Activated CD8-positive, alpha-beta memory T cell treated with anti-CD3 and anti-CD28 coated beads, Interleukin-2, amount 50 U/mL, for 4 hours (primary cell): ENCODE results near the gene TMEM203.

Source experiments
- DNase-seq: peaks from one replicate; pipeline ENCODE4 v3.0.0-alpha.2; 2020

The TMEM203 gene

DNA sequence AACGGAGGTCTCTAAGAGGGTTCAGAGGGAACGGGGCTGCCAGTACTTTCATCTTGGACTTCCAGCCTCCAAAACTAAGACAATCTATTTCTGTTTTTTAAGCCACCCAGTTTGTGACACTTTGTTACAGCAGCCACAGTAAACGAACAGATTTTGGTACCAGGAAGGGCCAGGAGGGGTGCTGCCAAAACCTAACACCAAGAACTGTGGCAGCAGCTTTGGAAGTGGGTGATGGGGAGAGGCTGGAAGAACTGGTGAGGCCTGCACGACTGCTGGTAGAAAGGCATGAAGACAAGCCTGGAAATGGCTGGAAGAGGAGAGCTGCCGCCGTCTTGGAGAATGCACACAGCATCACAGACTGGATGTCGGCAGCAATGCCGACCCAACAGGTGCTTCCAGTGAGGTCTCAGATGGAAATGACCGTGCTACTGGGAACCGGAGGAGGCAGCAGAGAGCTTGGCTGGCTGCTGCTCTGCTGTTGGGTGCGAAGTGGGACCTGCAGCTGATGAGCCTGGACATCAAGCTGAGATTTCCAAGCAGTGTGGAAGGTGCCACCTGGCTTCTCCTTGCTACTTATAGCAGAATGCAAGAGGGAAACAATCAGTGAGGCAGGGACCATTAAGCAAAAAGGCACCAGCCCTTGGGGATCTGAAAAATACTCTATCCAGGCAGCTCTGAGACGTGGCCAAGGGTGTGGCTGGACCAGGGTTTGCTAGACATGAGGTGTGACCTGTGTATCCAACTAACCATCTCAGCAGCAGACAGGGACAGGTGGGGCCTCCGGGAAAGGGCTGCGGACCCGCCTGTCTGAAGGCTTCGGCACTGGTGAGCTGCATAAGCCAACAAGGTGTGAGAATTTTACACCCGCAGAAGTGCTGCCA lies 28.9 kb downstream of the TMEM203 start:
- no peak for DNase-seq

DNA sequence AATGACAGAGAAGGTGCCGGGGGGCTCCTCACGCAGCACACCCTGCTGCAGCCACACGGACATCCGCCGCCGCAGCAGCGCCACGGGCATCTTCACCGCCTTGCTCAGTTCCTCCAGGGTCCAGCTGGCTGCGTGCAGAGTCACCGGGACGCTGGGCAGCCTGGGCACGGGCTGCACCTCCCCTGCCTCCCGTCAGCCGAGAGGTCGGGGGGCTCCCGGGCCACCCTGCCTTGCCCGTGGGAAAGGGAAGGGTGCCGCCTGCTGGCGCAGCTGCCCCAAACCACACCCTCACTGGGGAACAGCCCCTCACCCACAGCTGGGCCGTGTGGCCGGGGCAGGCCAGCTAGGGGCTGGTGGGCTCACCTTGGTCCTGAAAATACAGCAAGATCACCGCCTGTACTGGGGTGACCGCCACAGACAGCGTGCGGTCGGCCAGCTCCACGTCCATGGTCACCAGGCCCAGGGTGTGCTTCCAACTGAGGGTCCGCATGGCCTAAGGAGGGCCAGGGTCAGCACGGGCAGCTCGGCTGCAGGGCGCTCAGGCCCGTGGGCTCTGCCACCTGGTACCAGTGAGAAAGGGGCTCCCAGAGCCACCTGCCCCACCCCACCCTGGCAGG lies 30.0 kb downstream of the TMEM203 start:
- DNase-seq = no peak

DNA sequence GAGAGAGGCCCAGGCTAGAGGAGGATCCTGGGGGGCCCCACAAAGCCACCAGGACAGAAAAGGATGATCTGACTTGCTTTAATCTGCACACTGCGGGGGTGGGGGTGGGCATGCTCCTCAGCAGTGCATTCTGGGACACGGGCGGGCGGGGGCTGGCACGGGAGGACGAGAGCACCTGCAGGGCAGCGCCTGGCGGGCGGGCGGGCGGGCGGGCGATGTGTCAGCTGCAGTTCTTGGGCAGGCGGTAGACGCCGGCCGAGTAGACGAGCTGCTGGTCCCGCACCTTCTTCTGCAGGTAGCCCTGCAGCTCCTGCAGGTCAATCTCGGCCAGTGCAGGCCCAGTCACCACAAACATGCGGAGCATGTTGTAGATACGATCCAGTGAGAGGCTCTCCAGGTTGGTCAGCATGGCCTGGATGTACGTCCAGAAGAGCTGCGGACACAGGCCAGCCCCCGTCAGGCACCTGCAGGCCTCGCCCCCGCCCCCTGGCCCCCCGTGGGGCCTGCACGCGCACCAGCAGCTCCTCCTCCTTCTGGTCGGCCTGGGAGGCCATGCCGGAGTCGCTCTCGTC lies 30.6 kb downstream of the TMEM203 start:
- peak; percentile 36 for DNase-seq

DNA sequence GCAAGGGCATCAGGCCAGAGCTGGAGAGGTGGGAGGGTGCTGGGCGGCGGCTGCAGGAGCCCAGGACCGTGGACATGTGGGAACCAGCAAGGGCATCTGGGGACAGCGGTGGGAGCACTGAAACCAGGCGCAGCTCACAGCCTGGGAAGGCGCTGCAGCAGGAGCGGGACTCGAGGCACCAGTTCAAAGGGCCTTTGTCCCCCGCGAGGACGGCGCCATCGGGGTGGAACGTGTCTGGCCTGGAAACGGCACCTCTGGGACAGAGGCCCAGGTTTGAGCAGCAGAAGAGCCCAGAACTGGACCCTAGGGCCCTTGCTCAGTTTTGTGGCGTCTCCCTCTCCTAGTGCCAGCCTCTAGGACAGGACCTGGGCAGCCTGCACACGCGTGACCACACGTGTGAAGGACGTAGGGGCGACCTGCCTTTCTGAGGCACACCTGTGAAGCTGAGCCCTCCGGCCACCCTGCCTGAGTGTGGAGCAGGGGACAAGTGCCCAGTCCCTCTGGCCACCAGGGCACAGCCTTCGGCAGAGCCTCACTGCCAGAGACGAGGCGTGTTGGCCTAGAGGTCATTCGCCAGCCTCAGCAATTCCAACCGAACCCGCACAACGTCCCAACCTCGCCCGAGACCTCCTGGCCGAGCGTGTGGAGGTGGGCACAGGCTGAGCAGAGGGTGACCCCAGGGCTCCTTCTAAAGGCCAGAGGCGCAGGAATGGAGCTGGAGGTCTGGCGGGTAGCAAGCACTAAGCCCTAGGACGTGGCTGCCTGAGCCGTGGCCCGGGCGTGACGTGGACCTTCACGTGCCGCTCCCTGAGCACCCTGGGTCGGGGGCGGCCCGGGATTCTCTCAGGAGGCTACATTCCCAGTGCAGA lies 31.4 kb downstream of the TMEM203 start:
- DNase-seq = no peak

DNA sequence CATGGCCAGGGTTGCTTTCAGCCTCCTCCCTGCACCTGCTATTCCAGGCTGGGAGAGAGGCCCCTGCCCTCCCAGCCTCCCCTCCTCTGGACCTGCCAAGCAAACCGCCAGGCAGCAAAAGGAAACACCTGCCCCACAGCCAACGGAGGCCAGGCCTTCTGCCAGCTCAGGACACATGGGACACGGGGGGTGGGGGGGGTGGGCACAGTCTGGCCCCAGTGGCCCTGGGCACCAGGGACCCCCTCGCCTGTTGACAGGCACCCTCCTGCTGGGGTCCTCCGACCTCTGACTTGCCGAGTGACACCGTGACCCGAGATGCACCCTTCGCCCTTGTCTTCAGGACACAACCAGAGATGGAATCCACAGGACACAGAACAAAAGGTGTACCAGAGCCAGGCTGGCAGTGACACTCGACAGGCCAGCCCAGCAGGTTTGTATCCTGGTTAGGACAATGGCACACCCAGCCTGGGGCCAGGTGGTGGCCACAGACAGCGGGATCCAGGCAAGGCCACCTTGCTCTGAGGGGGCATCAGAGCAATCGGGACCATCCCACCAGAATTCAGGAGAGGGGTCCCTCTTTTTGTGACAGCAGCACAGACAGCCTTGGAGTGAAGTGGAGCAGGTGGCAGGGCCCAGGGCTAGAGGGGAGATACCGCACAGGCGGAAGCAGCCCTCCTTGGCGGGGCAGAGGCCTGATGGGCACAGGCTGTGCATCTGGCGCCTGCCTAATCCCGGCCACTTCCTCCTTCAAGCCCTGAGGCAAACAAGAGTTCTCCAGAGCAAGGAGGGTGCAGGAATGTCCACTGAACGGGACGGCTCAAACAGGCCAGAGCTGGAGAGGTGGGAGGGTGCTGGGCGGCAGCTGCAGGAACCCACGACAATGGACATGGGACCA lies 32.3 kb downstream of the TMEM203 start:
- DNase-seq = no peak

DNA sequence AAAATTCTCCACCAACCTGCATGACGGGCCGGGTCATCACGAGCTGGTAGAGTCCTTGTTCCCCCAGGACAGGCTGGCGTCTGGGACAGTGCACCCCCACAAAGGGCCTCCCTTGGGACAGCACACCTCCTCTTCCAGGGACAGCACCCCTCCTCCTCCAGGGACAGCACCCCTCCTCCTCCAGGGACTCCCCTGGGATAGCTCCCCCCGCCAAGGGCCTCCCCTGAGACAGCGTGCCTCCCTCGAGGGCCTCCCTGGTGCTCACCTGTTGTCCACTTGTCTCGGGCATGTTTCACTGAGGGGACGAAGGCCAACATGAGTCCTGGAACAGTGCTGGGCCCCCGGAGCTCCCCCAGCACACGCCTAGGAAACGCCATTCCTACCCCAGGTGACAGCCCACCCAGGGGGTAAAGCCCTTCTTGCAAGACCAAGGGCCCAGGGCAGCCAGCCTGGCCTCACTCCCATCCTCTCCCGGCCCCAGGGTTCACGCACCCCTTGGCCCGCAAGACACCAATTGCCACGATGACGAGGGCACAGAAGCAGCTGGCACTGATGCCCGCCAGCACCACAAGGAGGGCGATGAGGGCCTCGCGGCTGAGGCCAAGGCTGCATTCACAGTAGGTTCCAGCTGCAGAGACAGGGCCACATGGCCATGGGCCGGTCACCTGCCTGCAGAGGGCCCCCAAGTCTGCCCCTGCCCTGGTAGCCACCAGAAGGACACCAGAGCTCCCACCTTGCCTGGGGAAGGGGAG lies 34.1 kb downstream of the TMEM203 start:
- DNase-seq = no peak

DNA sequence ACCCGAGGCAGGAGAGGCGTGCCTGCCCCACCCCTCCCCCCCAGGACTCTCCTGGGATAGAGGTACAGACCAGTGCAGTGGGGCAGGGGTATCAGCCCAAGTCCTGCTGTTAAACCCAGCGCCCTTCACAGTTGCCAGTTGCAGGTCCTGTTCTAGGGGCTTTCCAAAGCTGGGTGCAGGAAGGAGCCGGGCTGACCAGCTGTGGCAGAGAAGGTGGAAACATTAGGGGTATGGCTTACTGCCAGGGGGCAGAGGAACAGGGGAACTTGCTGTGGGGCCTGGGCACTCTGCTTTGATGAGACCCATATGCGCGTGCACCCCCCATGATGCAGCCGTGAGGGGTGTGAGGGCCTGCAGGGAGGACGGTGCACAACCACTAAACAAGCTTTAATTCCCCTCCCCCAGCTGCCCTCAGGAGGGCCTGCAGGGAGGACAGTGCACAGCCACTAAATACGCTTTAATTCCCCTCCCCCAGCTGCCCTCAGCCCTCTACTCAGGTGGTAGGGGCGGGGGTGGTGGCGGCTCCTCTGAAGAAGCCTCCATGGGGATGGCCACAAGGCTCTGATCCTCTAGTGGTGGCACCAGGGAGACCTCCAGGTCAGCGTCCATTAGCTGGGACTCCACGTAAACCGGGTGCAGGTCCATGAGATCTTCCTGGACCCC lies 34.8 kb downstream of the TMEM203 start:
- DNase-seq = no peak

DNA sequence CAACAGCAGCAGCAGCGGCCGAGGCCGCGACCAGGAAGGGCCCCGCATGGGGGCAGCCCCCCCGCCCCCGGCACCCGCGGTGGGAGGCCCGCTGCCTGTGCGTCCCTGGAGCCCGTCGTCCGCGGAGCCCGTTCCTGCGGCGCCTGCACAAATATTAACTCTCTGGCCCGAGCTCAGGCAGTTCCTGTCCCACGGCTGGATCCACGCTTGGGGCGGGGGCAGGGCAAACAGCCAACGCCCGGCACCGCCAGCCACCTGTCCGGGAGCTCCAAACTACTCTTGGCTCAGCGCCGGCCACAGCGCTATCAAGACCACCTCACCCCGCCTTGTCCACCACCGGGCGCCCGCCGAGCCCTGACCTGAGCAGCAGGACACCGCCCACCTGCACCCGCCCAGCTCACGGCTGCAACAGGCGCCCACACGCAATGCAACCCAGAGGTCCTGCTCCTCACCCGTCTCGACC lies 35.5 kb downstream of the TMEM203 start, which contains the start of gene LRRC26:
TSS of gene LRRC26 (minus strand) at position 156 of the 463 bp plus-strand sequence. CDS start at position 48, 108 bp downstream.
- no peak for DNase-seq

DNA sequence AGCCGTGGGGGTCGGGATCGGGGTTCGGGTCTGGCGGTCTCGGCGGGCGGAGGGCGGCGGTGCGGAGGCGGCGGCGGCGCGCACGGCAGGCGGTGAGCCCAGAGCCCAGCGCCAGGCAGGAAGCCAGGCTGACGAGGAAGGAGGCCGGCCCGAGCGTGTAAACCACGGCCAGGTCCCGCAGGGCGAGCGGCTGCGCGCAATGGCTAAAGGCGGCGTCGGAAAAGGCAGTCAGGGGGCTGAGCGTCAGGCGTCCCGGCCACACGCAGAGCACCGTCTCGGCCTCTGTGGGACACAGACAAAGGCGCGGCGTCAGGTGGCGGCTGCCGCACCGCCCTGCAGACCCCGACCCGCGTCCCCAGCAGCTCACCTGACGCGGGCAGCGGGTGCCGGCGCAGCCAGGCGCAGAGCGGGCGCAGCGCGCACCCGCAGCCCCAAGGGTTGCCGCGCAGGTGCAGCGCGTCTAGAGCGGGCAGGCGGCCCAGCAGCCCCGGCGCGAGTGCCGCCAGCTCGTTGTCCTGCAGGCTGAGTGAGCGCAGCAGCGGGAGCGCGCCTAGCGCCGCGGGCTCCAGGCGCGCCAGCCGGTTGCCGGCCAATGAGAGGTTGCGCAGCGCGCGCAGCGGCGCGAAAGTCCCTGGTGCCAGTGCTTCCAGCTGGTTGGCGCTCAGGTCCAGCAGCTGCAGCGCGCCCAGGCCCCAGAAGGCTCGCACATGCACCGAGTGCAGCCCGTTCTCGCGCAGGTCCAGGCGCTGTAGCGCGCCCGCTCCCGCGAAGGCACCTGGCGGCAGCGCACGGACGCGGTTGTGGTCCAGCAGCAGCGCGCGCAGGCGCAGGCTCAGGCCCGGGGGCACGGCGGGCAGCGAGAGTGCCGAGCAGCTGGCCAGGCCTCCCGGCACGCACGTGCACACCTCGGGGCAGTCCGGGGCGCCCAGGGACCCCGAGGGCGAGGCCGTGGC lies 36.3 kb downstream of the TMEM203 start:
- DNase-seq = no peak

DNA sequence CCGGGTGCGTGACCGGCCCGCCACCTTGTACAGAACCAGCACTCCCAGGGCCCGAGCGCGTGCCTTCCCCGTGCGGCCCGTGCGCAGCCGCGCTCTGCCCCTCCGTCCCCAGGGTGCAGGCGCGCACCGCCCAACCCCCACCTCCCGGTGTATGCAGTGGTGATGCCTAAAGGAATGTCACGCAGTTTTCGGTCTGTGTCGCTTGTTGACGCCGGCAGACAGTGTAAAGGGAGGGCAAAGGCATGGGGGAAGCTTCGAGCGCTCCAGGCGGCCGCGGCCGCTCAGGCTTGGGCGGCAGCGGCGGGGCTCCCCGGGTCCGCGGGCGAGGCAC lies 36.9 kb downstream of the TMEM203 start:
- DNase-seq = no peak

DNA sequence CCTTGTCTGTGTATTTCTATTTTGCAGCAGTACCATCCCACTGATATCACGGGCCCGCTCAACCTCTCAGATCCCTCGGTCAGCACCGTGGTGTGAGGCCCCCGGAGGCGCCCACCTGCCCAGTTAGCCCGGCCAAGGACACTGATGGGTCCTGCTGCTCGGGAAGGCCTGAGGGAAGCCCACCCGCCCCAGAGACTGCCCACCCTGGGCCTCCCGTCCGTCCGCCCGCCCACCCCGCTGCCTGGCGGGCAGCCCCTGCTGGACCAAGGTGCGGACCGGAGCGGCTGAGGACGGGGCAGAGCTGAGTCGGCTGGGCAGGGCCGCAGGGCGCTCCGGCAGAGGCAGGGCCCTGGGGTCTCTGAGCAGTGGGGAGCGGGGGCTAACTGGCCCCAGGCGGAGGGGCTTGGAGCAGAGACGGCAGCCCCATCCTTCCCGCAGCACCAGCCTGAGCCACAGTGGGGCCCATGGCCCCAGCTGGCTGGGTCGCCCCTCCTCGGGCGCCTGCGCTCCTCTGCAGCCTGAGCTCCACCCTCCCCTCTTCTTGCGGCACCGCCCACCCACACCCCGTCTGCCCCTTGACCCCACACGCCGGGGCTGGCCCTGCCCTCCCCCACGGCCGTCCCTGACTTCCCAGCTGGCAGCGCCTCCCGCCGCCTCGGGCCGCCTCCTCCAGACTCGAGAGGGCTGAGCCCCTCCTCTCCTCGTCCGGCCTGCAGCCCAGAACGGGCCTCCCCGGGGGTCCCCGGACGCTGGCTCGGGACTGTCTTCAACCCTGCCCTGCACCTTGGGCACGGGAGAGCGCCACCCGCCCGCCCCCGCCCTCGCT lies 37.5 kb downstream of the TMEM203 start:
- DNase-seq = no peak

DNA sequence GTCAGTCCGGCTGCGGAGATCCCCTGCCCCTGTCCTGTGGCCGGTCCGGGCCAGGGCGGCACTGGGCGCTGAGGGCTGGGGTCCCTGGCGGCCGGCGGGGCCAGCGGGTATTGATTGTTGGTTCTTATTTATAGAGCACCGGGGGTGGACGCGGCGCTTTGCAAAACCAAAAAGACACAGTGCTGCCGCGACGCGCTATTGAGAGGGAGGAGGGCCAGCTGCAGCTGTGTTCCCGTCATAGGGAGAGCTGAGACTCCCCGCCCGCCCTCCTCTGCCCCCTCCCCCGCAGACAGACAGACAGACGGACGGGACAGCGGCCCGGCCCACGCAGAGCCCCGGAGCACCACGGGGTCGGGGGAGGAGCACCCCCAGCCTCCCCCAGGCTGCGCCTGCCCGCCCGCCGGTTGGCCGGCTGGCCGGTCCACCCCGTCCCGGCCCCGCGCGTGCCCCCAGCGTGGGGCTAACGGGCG lies 38.1 kb downstream of the TMEM203 start:
- DNase-seq = no peak

DNA sequence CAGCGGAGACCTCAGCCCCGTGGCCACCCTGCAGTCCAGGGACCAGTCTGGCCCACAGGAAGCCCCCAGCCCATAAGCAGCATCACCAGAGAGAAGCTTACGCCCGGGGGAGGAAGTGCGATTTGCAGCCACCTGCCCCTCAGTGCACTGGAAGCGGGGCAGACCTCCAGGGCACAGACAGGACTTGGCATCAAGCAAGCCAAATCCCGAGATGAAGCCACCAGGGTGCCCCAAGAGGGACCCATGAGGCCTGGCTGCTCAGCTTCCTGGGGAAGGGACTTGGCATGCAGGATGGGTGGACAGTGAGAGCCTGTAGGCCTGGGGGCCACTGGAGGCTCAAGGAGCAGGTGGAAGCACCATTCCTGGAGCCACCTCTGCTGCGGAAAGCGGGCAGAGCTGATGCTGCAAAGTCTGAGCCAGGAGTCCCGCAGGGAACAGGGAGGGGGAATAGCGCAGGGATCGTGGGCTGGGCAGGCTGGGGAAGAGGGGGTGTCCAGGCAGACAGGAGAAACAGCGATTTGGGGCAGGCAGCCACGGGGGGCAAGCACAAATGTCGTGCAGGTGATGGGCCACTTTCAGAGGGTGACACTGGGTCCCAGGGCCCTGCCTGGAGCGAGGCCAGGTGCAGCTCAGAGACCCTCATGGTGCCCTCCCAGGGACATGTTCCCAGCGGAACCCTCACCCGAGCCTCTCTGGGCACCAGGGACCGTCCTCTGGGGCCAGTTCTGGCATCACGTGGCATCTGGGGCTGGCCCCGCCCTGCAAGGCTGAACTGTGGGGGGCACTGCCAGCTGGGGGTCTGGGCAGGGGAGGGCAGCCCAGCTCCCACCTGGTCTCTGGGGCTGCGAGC lies 38.8 kb downstream of the TMEM203 start:
- no peak for DNase-seq

DNA sequence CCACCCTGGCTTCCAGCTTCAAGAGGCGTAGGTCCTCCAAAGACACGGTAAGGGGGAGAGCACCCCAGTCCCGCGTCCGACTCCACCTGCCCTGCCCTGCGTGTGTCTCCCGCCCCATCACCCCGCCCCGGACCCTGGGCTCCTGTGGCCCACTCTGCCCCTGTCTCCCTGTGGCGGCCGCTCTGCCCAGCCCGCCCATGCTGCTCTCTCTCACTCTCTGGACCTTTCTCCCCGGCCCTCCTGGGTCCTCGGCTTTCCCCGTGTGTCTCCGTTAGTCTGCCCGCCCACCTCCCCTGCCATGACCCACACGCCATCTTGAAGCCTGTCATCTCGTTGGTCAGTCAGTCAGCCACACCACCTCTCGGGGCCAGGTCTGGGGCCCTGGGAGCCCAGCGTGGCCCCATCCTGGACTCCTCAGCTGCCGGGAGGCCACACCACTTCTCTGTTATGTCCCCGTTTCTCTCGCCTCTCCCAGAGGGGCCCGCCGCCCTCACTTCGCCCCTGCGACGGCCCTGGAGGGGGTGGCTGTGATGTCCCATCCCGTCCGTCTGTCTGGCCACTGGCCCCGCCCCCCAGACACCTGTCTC lies 40.1 kb downstream of the TMEM203 start:
- no peak for DNase-seq

DNA sequence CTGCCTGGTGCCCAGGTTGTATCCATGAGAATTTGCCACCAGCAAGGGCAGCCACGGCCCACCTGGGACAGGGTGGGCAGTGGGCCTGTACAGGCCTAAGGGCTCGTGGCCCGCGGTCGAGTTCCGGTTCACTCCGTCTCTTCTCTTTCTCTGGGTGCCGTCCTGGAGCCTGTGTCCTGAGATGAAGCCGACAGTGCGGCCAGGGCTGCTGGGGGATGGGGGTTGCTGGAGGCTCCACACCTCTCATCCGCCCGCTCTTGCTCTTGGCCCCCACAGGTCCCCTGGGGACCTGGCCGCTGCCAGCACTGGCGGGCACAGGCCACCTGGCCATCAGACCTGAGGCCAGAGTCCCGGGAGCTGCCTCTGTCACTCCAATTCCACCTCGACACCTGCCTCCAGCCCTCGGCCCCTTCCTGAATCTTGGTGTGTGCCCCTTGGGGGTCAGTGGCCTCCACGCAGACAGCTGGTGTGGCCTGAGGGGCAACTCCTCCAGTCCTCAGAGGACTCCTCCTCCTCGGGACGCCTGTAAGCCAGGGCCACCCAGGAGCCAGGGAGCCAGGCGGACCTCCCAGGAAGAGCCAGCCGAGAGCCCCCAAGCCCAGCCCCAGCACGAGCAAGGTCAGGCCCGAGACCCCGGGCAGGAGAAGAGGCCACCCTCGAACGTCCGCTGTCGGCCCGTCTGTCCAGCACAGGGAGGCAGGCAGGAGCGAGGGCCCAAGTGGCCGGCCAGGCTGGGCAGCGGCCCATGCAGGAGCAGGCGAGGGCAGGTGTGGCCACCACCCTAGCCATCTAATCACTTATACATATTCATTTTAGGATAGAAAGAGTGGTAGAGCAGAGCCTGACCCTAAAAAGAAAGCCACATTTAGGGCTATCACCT lies 40.8 kb downstream of the TMEM203 start:
- DNase-seq = no peak

DNA sequence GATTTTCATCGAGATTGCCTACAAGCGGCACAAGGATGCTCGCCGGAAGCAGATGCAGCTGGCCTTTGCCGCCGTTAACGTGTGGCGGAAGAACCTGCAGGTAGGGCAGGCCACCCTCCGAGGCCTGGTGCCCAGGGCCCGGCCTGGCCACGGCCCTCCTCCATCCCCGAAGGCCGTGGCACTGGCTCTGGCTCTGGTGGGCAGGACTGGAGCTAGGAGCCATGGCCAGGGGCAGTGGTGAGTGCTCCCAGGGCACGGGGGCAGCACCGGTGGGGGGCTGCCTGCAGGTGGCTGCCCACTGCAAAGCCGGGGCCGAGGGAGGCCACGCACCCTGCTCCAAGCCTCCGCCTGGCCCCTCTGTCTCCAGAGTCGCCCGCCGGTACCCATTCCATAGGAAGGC lies 41.6 kb downstream of the TMEM203 start:
- no peak for DNase-seq
